ENCODE measurements around the gene CTRB1.

CTRB1 gene

GRCh38 chr16:75218256-75219076 lies at the start of gene CTRB1:
Gene CTRB1, plus strand, starts transcription at chr16:75218988. Its CDS starts 20 bp downstream, at chr16:75219008.
- H3K4me3 ChIP-seq (ENCODE audit: low read depth, low read length): no peak within 1 kb of the TSS
- TF ChIP-seq CTCF (conservative IDR thresholded peaks at IDR 0.05; ENCODE audit: low read depth, low read length): no peak
- DNase-seq (ENCODE audit: low read depth): no peak

- TF ChIP-seq CTCF (conservative IDR thresholded peaks at IDR 0.05; ENCODE audit: low read depth, low read length): no peak
- no peak overlapping the region for H3K4me3 ChIP-seq (ENCODE audit: low read depth, low read length)
Measured at GRCh38 chr16:75169899-75170405, 48.8 kb upstream of the CTRB1 start.

GRCh38 chr16:75172578-75172977 lies 46.2 kb upstream of the CTRB1 start:
- H3K4me3 ChIP-seq (ENCODE audit: low read depth, low read length): no peak overlapping the region
- DNase-seq (ENCODE audit: low read depth): no peak
- no peak for TF ChIP-seq CTCF (conservative IDR thresholded peaks at IDR 0.05; ENCODE audit: low read depth, low read length)

More at GRCh38 chr16:75169899-75170405, 48.8 kb upstream of the CTRB1 start:
- no peak for DNase-seq (ENCODE audit: low read depth)

- no peak for DNase-seq (ENCODE audit: low read depth)
- no peak overlapping the region for H3K4me3 ChIP-seq (ENCODE audit: low read depth, low read length)
- TF ChIP-seq CTCF (conservative IDR thresholded peaks at IDR 0.05; ENCODE audit: low read depth, low read length): no peak
Measured at GRCh38 chr16:75175074-75175473, 43.7 kb upstream of the CTRB1 start.

- no peak for DNase-seq (ENCODE audit: low read depth)
- no peak for TF ChIP-seq CTCF (conservative IDR thresholded peaks at IDR 0.05; ENCODE audit: low read depth, low read length)
- no peak overlapping the region for H3K4me3 ChIP-seq (ENCODE audit: low read depth, low read length)
Measured at GRCh38 chr16:75176926-75177325, 41.9 kb upstream of the CTRB1 start.

- TF ChIP-seq CTCF (conservative IDR thresholded peaks at IDR 0.05; ENCODE audit: low read depth, low read length): no peak
- no peak for DNase-seq (ENCODE audit: low read depth)
- H3K4me3 ChIP-seq (ENCODE audit: low read depth, low read length): no peak overlapping the region
Measured at GRCh38 chr16:75179208-75179607, 39.6 kb upstream of the CTRB1 start.

- DNase-seq (ENCODE audit: low read depth): no peak
- H3K4me3 ChIP-seq (ENCODE audit: low read depth, low read length): no peak overlapping the region
- no peak for TF ChIP-seq CTCF (conservative IDR thresholded peaks at IDR 0.05; ENCODE audit: low read depth, low read length)
Measured at GRCh38 chr16:75181630-75182029, 37.2 kb upstream of the CTRB1 start.

All from choroid plexus epithelial cell (primary cell).